ENCODE measurements around the gene CACNA1H.
"Not testable (repeated sequence)": the region's sequence is repeated elsewhere in the genome, so short reads cannot be mapped to it uniquely, and the experiment has no call there.

CACNA1H gene

DNA sequence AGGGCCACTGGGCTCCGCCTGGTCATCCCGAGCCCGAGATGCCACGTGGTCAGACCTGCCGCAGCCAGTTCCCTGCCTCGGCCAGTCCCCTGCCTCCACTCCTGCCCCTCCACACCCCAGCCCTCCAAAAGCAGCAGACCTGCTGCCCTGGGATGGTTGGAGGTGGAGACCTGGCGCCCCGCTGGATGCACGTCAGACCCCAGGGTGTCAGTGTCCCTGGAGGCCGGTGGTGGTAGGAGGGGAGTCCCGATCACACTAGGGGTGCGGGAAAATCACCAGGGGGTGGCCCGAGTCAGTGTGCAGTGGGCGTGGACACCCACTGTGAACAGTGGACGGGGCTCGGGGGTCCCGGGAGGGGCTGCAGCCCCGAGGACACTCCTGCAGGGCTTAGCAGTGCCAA is 45.3 kb downstream of the CACNA1H start:
- Histone ChIP-seq H3K27ac (no peak overlapping the region), H3K4me3 (no peak overlapping the region)
- no peak for DNase-seq (ENCODE audit: low spot score)
- TF ChIP-seq, protein P1, sequence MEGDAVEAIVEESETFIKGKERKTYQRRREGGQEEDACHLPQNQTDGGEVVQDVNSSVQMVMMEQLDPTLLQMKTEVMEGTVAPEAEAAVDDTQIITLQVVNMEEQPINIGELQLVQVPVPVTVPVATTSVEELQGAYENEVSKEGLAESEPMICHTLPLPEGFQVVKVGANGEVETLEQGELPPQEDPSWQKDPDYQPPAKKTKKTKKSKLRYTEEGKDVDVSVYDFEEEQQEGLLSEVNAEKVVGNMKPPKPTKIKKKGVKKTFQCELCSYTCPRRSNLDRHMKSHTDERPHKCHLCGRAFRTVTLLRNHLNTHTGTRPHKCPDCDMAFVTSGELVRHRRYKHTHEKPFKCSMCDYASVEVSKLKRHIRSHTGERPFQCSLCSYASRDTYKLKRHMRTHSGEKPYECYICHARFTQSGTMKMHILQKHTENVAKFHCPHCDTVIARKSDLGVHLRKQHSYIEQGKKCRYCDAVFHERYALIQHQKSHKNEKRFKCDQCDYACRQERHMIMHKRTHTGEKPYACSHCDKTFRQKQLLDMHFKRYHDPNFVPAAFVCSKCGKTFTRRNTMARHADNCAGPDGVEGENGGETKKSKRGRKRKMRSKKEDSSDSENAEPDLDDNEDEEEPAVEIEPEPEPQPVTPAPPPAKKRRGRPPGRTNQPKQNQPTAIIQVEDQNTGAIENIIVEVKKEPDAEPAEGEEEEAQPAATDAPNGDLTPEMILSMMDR (IDR thresholded peaks at IDR 0.05): no peak

DNA sequence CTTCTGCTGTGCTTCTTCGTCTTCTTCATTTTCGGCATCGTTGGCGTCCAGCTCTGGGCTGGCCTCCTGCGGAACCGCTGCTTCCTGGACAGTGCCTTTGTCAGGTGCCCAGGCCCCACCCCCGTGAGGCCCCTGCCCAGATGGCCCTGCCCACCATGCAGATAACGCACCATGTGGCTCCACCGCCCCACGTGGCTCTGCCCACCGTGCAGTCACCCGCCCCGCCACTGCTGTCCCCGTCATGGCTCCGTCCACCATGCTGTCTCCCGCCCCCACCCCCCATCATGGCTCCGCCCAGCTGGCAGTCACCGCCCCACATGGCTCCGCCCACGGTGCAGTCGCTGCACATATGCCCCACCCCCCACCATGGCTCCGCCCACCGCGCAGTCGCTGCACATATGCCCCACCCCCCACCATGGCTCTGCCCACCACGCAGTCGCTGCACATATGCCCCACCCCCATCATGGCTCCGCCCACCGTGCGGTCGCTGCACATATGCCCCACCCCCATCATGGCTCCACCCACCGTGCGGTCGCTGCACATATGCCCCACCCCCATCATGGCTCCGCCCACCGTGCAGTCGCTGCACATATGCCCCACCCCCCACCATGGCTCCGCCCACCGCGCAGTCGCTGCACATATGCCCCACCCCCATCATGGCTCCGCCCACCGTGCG is 45.9 kb downstream of the CACNA1H start:
- H3K4me3 ChIP-seq; H3K27ac ChIP-seq; DNase-seq (ENCODE audit: low spot score): not testable (repeated sequence)

DNA sequence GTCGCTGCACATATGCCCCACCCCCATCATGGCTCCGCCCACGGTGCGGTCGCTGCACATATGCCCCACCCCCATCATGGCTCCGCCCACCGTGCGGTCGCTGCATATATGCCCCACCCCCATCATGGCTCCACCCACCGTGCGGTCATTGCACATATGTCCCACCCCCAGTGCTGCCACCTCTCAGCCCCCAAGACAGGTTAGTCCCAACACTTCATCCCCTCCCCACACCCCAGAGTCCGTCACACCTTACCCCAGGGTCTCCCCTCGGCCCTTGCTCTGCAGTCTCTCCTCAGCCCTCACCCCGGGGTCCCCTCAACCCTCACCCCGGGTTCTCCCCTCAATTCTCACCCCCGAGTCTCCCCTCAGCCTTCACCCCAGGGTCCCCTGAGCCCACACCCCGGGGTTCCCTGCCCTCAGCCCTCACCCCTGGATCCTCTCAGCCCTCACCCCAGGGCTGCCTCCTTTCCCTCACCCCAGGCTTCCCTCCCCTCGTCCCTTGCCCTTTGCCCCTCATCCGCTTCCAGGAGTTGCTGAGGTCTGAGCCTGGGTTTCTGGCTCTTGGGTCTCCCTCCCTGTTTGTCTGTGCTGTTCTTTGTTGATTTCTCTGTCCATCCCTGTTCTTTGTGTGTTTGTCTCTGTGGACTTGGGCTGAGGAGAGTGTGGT is 46.6 kb downstream of the CACNA1H start:
- DNase-seq (ENCODE audit: low spot score): no peak
- TF ChIP-seq, protein P1 (IDR thresholded peaks at IDR 0.05): no peak
- no peak overlapping the region for H3K4me3 ChIP-seq
- H3K27ac ChIP-seq: no peak overlapping the region

DNA sequence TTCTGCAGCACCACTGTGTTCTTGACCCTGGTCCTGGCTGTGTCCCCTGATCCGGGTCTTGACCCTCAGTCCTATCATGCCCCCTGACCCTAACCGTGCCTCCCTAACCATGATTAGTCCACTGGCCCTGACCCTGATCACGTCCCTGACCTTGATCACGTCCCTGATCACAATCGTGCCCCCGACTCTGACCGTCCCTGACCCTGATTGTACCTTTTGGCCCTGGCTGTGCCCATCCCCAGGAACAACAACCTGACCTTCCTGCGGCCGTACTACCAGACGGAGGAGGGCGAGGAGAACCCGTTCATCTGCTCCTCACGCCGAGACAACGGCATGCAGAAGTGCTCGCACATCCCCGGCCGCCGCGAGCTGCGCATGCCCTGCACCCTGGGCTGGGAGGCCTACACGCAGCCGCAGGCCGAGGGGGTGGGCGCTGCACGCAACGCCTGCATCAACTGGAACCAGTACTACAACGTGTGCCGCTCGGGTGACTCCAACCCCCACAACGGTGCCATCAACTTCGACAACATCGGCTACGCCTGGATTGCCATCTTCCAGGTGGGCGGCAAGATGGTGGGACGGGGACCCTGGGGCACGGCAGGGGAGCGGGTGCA is 47.2 kb downstream of the CACNA1H start:
- no peak for DNase-seq (ENCODE audit: low spot score)
- no peak overlapping the region for H3K4me3 ChIP-seq
- no peak overlapping the region for H3K27ac ChIP-seq
- TF ChIP-seq, protein P1 (IDR thresholded peaks at IDR 0.05): no peak

DNA sequence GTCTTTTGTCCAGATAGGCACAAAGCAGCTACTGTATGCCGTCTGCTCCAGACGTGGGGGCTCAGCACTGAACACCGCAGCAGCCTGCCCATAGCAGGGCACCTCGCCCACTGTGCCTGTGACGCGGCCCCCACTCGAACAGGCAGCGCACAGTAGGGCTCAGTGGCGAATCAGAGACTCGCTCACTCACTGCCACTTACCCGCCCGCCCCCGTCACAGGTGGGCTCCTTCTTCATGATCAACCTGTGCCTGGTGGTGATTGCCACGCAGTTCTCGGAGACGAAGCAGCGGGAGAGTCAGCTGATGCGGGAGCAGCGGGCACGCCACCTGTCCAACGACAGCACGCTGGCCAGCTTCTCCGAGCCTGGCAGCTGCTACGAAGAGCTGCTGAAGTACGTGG is 48.5 kb downstream of the CACNA1H start:
- no peak overlapping the region for H3K4me3 ChIP-seq
- no peak for DNase-seq (ENCODE audit: low spot score)
- TF ChIP-seq, protein P1 (IDR thresholded peaks at IDR 0.05): no peak

DNA sequence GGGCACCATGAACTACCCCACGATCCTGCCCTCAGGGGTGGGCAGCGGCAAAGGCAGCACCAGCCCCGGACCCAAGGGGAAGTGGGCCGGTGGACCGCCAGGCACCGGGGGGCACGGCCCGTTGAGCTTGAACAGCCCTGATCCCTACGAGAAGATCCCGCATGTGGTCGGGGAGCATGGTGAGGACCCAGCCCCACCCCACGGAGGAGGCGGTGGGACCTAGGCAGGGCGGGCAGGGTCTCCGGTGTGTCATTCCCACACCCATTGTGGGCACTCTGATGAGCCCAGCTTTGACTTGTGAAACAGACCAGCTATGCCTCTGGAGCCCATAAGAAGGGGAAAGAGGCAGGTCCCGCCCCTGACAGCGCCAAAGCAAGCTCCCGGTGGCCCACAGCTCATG is 49.4 kb downstream of the CACNA1H start:
- H3K27ac ChIP-seq: no peak overlapping the region
- TF ChIP-seq, protein P1 (IDR thresholded peaks at IDR 0.05): no peak
- H3K4me3 ChIP-seq: no peak overlapping the region
- no peak for DNase-seq (ENCODE audit: low spot score)

More for the DNA sequence above, 48.5 kb downstream of the CACNA1H start:
- no peak overlapping the region for H3K27ac ChIP-seq

DNA sequence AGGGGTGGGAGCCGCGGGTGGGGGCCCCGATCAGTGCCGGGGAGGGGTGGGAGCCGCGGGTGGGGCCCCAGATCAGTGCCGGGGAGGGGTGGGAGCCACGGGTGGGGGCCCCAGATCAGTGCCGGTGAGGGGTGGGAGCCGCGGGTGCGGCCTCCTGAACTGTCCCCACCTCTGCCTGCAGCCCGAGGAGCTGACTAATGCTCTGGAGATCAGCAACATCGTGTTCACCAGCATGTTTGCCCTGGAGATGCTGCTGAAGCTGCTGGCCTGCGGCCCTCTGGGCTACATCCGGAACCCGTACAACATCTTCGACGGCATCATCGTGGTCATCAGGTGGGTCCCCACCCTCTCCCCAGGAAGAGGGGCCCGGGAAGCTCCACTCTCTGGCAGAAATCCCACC is 52.0 kb downstream of the CACNA1H start:
- DNase-seq (ENCODE audit: low spot score): no peak
- TF ChIP-seq, protein P1 (IDR thresholded peaks at IDR 0.05): no peak
- Histone ChIP-seq H3K27ac (no peak overlapping the region), H3K4me3 (no peak overlapping the region)
